GM12874 (cell line): Measurements from ENCODE around the gene CAP1.

Experiments
- CTCF ChIP-seq: IDR thresholded peaks from 2 replicates; pipeline ENCODE4 v1.5.1; 2011; ENCODE audit warnings: low read depth, mild to moderate bottlenecking, control low read depth, low read length, moderate library complexity; ENCODE audit not compliant: insufficient read depth

CAP1 gene

GRCh38 chr1:40105028-40105427, 64.5 kb downstream of the CAP1 start:
- no peak for TF ChIP-seq CTCF

- no peak for TF ChIP-seq CTCF
Observed at GRCh38 chr1:40107290-40107959, 66.9 kb downstream of the CAP1 start.

- TF ChIP-seq CTCF: no peak
Observed at GRCh38 chr1:40110389-40110788, 69.9 kb downstream of the CAP1 start.

- TF ChIP-seq CTCF: no peak
Observed at GRCh38 chr1:40114400-40114799, 73.9 kb downstream of the CAP1 start.

- no peak for TF ChIP-seq CTCF
Observed at GRCh38 chr1:40120128-40120527, 79.6 kb downstream of the CAP1 start.
